DMS153 treated with DMSO at 0.1 percent for 48 hours (cell line): Measurements from ENCODE around the gene ATG4A.

Experiments
- DNase-seq: peaks from one replicate; lab custom pipeline; 2025; ENCODE audit not compliant: unreplicated experiment; lab: John Stamatoyannopoulos, UW

ATG4A gene

GRCh38 chrX:108121291-108121690 is 29.7 kb downstream of the ATG4A start:
- DNase-seq = no peak

GRCh38 chrX:108122748-108123147 is 31.2 kb downstream of the ATG4A start:
- no peak for DNase-seq

DNA sequence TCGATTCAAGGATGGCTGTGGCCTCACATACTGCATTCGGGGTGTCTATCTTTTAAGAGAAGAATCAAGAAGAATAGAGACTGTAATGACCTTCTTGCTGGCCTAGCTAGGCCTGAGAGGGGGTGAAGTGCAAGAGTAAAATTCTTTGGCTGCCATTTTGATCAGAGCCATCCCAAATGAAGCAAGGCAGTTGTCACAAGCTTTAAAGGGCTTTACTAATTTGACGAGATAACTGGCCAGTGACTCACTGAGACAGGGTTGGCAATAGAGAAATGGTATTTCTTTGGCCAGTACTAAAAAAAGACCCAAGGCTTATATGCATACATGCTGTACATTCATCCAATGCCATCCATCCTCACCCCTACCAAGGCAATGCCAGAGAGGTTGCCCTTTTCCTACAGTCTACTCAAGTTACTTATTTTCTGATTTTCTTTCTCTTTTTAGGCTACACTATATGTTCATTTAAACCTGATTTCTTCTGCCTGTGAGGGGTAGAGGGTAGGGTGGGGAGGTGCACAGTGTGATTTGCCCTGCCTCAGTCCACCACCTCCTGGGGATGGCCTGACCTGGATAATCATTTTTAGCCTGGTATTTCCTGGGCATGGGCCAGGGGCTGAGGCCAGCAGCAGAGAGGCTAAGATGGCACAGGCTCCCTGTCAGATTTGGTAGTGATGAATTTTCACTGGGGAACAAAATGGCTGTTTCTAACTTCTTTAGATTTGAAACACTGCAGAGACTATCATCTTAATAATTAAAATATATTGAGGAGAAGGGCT is 32.2 kb downstream of the ATG4A start:
- no peak for DNase-seq

DNA sequence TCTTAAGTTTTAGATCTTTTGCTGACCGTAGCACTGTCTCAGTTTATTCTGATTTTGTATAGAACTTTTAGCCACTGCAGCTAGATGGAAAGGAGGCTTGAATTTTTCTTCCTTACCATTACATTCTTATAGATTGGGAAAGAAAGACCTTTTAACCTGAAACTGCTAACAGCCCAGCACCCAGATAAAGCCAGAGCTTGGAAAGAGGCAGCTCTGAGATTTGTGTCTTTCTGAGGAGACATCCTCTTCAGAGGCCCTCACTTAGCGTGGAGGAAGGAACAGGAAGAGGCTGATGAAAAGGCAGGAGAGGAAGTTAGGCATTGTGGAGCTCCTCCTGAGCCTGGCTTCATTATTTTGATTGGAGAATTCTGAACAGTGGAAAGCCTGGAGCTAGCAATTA is 35.1 kb downstream of the ATG4A start:
- no peak for DNase-seq

- DNase-seq = no peak
These were observed 35.6 kb downstream of the ATG4A start for GRCh38 chrX:108127152-108127551.

- DNase-seq = no peak
These were observed 39.3 kb downstream of the ATG4A start for GRCh38 chrX:108130889-108131288.

- no peak for DNase-seq
These were observed 39.9 kb downstream of the ATG4A start for GRCh38 chrX:108131471-108131870.

DNA sequence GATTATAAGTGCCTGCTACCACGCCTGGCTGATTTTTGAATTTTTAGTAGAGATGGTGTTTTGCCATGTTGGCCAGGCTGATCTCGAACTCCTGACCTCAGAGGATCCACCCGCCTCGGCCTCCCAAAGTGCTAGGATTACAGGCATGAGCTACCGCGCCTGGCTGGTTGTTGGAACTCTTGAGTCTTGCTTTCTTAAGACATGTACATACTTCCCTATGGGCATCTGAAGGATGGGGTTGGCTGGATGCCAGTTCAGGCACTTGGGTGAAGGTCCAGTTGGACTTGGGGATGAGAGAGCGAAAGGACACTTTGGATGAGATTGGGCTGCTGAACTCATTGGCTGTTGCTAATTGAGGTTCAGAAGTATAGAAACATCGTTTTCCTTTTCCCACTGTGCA is 40.5 kb downstream of the ATG4A start:
- no peak for DNase-seq

- no peak for DNase-seq
These were observed 41.3 kb downstream of the ATG4A start for GRCh38 chrX:108132876-108133275.

- no peak for DNase-seq
These were observed 43.1 kb downstream of the ATG4A start for GRCh38 chrX:108134724-108135123.

DNA sequence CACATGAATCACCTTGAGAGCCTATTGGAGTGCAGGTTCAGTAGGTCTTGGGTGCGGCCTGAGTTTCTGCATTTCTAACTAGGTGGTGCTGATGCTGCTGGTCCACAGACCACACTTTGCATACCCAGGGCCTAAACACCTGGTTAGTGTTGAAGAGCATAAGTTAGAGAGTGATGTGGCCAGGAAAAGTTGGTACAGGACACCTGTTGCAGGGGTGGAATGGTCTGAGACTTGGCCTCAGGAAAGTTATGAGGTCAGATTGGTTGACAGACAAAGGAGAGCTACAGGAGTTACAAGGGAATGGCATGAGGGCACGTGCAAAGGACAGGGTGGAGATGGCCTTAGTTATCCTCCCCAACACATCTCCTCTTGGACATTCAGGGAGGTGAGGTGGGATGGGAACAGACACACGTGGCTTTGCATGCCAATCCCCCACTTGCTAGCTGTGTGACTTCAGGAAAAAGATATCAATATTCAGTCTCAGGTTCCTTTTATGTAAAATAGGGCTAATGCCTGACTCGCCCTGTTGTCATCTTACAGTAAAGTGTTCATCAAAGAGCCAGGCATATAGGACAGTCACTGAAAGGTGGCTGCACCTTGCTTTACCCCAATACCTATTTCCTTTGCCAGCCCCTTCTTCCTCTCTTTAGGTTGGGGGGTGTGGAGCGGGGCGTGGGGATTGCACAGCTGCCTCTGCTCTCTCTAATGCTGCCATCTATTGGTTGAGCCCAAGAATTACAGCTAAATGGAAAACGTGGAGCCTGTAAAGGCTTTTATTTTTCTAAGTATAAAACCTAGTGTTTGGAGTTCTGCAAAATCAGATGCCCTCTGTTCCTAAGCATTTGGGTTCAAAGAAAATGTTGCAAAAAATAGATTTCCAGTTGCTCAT is 47.5 kb downstream of the ATG4A start:
- no peak for DNase-seq

DNA sequence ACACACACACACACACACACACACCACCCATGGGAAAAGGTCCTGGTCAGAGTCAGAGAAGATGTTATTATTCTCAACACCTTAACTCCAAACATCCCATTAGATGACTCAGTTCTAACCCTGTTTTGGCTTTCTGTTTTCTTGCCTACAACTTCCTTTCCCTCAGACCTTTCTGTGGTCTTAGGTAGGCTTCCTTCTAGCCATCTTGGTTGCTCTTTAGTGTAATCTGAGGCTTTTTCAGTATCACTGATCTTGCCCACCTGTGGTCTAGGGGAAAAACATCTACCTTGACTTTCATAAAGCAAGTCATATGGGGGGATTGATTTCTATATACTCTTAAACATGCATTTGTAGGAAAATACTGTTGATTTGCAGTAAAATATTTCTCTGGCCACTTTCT is 56.9 kb downstream of the ATG4A start:
- DNase-seq = no peak

DNA sequence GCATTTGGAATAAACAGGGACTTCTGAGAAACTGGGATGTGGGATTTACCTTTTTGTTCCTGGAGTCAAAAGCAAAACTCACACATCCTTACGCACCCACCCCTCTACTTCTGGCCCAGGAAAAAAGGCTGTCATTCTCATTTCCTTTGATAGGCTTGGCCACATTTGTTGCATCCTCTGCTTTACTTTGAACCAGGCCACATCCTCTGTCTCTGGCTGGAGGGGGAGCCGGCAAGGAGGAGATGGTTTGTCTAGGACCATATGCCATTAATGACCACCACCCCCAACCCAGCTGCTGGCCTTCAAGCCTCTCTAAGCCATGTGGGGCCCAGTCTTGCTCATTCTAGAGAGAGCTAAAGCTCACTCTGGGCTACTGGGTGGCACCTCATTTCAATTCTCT is 64.5 kb downstream of the ATG4A start:
- DNase-seq = no peak

GRCh38 chrX:108156934-108157466 is 65.4 kb downstream of the ATG4A start:
- DNase-seq = no peak

- no peak for DNase-seq
These were observed 66.0 kb downstream of the ATG4A start for GRCh38 chrX:108157628-108158027.

DNA sequence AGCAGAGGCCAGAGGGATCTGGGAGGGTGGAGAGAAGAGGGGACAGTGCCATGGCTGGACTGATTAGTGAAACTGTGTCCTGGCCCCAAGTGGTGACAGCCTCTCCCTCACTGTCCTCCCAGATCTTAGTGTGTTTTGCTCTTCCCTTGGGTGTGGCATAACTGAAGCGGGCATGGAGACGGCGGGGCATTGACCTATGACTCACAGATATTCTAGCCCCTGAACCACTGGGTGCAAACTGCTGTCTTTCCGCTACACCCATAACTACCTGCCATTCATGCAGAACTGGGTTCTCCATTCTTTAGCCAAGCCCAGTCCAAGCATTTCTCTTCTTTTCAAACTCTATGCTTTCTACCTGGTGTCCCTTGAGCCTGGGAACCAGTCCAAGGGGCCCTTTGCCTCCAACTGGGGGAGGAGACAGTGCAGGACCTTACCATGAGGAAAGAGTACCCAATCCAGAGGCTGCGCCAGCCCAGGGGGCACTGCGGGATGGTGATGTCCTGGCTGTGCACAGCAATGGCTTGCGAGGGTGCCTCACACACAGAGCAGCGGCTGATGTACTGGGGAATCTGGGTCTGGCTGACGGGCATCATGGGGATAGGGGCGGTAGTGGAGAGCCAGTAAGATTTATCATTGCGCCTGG is 67.6 kb downstream of the ATG4A start:
- DNase-seq = no peak

DNA sequence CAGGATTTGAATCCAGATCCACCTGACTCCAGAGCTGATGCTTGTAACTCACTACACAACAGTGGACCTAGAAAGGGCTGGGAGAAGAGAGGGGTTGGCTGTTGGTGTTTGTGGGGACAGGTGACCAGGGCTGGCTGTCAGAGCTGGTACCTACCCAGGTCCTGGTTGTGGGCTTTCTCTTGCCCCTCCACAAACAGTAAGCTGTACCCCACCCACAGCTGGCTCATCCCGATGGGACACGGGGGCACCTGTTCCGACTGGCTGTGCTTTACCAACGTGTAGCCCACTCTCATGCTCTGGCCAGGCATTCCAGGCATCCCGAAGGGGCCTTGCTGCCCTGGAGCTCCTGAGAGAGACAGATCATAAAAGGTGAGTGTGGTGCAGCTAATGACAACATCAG is 68.7 kb downstream of the ATG4A start:
- DNase-seq = no peak

GRCh38 chrX:108162265-108162664 is 70.7 kb downstream of the ATG4A start:
- no peak for DNase-seq

DNA sequence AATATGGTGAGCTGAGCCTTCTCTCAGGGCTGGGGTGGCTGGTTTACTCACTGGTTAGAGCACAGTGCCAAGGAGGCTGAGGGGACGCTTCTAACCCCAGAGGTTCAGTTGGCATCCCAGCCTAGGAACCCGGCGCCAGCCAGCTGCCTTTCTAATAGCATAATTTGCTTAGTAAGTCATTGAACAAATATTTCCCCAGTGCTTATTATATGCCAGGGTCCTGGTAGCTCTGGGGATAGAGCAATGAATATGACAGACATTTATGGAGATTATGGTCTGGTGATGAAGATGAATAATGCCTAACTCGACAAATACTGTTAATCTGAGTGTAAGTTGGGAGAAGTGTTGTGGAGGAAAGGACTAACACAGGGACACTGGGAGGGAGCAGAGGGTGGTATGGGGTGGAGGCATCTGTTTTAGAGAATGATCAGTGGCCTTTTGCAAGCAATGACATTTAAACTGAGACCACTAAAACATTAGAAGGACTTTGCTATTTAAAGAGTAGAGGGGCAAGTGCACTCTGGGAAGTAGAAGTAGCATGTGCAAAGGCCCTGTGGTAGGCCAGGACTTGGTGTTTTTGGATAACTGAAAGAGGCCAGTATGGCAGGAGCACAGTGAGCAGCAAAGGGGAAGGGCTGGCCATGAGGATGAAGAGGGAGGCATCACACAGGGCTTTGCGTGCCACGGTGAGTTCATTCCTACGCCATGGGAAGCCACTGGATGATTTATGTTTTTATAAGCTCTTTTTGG is 71.9 kb downstream of the ATG4A start:
- no peak for DNase-seq

- peak; percentile 0 for DNase-seq
These were observed 74.0 kb downstream of the ATG4A start for GRCh38 chrX:108165383-108166111.
